Skin of body (tissue), 2 donors: Measurements from ENCODE around the gene GDF11. TPM values are rescaled to one million over a fixed set of nuclear protein-coding genes. Genes with fewer than 3 reads are reported as not detected.

Source experiments
- DNase-seq: peaks from one replicate; lab custom pipeline; 2025; lab: John Stamatoyannopoulos, UW
- total RNA-seq: library from RNA; depleted of rRNA; stranded (reverse); fragments of >200 nt; gene quantifications from one replicate; pipeline ENCODE4 v1.2.3, GENCODE V29; 2014

Gene GDF11
- total RNA-seq, 1 donor from 2014 or later: 3.0 TPM

- DNase-seq: no peak
Observed at GRCh38 chr12:55723516-55724225, 19.3 kb upstream of the GDF11 start.

GRCh38 chr12:55724226-55724939 is 18.5 kb upstream of the GDF11 start:
- DNase-seq: peak; percentile 49

- DNase-seq: no peak
Observed at GRCh38 chr12:55724940-55725309, 18.0 kb upstream of the GDF11 start.

GRCh38 chr12:55725556-55725955 is 17.4 kb upstream of the GDF11 start:
- no peak for DNase-seq

GRCh38 chr12:55726971-55727370 is 16.0 kb upstream of the GDF11 start:
- no peak for DNase-seq

- DNase-seq: peak; percentile 70
Observed at GRCh38 chr12:55727643-55728185, 15.2 kb upstream of the GDF11 start.

GRCh38 chr12:55728186-55728938 is 14.6 kb upstream of the GDF11 start:
- peak; percentile 85 for DNase-seq

- peak; percentile 97 for DNase-seq
Observed at GRCh38 chr12:55728939-55729818, 13.7 kb upstream of the GDF11 start, which contains the start of gene CD63. TSS of gene CD63 (minus strand) at chr12:55729009. CDS start at chr12:55728341, 668 bp downstream.

- DNase-seq: peak; percentile 73
Observed at GRCh38 chr12:55729819-55730818, 12.8 kb upstream of the GDF11 start.

- DNase-seq: no peak
Observed at GRCh38 chr12:55732288-55732687, 10.6 kb upstream of the GDF11 start.

GRCh38 chr12:55733021-55733555 is 9.8 kb upstream of the GDF11 start:
- DNase-seq: no peak

- no peak for DNase-seq
Observed at GRCh38 chr12:55733858-55734257, 9.1 kb upstream of the GDF11 start.

- no peak for DNase-seq
Observed at GRCh38 chr12:55734595-55734994, 8.3 kb upstream of the GDF11 start.

GRCh38 chr12:55736076-55736475 is 6.8 kb upstream of the GDF11 start:
- no peak for DNase-seq

- peak; percentile 40 for DNase-seq
Observed at GRCh38 chr12:55736780-55737580, 5.9 kb upstream of the GDF11 start.

- peak; percentile 47 for DNase-seq
Observed at GRCh38 chr12:55737581-55738122, 5.3 kb upstream of the GDF11 start.

- DNase-seq: peak; percentile 93
Observed at GRCh38 chr12:55738123-55739024, 4.5 kb upstream of the GDF11 start.
